Ishikawa (cell line): ENCODE data around the gene SCN9A.

Source experiments
- CEBPB ChIP-seq: IDR thresholded peaks from 2 replicates; pipeline ENCODE4 v1.6.1; 2012
- CREB1 ChIP-seq: IDR thresholded peaks from 2 replicates; pipeline ENCODE4 v1.6.1; 2012; ENCODE audit warnings: low read depth
- EGR1 ChIP-seq: IDR thresholded peaks from 2 replicates; pipeline ENCODE4 v1.6.1; 2012
- EP300 ChIP-seq: IDR thresholded peaks from 2 replicates; pipeline ENCODE4 v1.6.1; 2012; ENCODE audit warnings: borderline replicate concordance
- FOXM1 ChIP-seq: IDR thresholded peaks from 2 replicates; pipeline ENCODE4 v1.6.1; 2012; ENCODE audit warnings: low read depth, borderline replicate concordance
- MAX ChIP-seq: IDR thresholded peaks from 2 replicates; pipeline ENCODE4 v1.6.1; 2012
- NFIC ChIP-seq: IDR thresholded peaks from 2 replicates; pipeline ENCODE4 v1.6.1; 2012
- RAD21 ChIP-seq: IDR thresholded peaks from 2 replicates; pipeline ENCODE4 v1.6.1; 2012; ENCODE audit warnings: low read depth
- TAF1 ChIP-seq: IDR thresholded peaks from 2 replicates; pipeline ENCODE4 v1.6.1; 2012; ENCODE audit warnings: low read depth, mild to moderate bottlenecking
- TCF12 ChIP-seq: IDR thresholded peaks from 2 replicates; pipeline ENCODE4 v1.6.1; 2012; ENCODE audit warnings: low read depth
- TEAD4 ChIP-seq: IDR thresholded peaks from 2 replicates; pipeline ENCODE4 v1.6.1; 2012
- USF1 ChIP-seq: IDR thresholded peaks from 2 replicates; pipeline ENCODE4 v1.6.1; 2012
- YY1 ChIP-seq: IDR thresholded peaks from 2 replicates; pipeline ENCODE4 v1.6.1; 2012; ENCODE audit warnings: low read depth
- ZBTB7A ChIP-seq: IDR thresholded peaks from 2 replicates; pipeline ENCODE4 v1.6.1; 2012; ENCODE audit warnings: low read depth
- TF ChIP-seq, protein P1 (sequence below): IDR thresholded peaks from 2 replicates; pipeline ENCODE4 v1.6.1; 2012; ENCODE audit warnings: low read depth, mild to moderate bottlenecking

SCN9A gene

GRCh38 chr2:166163775-166164174, 212.0 kb downstream of the SCN9A start:
- no peak for TF ChIP-seq YY1
- TF ChIP-seq, protein P1, sequence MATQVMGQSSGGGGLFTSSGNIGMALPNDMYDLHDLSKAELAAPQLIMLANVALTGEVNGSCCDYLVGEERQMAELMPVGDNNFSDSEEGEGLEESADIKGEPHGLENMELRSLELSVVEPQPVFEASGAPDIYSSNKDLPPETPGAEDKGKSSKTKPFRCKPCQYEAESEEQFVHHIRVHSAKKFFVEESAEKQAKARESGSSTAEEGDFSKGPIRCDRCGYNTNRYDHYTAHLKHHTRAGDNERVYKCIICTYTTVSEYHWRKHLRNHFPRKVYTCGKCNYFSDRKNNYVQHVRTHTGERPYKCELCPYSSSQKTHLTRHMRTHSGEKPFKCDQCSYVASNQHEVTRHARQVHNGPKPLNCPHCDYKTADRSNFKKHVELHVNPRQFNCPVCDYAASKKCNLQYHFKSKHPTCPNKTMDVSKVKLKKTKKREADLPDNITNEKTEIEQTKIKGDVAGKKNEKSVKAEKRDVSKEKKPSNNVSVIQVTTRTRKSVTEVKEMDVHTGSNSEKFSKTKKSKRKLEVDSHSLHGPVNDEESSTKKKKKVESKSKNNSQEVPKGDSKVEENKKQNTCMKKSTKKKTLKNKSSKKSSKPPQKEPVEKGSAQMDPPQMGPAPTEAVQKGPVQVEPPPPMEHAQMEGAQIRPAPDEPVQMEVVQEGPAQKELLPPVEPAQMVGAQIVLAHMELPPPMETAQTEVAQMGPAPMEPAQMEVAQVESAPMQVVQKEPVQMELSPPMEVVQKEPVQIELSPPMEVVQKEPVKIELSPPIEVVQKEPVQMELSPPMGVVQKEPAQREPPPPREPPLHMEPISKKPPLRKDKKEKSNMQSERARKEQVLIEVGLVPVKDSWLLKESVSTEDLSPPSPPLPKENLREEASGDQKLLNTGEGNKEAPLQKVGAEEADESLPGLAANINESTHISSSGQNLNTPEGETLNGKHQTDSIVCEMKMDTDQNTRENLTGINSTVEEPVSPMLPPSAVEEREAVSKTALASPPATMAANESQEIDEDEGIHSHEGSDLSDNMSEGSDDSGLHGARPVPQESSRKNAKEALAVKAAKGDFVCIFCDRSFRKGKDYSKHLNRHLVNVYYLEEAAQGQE = no peak
- TF ChIP-seq EP300 = no peak
- no peak for TF ChIP-seq TEAD4
- TF ChIP-seq CREB1 = no peak

DNA sequence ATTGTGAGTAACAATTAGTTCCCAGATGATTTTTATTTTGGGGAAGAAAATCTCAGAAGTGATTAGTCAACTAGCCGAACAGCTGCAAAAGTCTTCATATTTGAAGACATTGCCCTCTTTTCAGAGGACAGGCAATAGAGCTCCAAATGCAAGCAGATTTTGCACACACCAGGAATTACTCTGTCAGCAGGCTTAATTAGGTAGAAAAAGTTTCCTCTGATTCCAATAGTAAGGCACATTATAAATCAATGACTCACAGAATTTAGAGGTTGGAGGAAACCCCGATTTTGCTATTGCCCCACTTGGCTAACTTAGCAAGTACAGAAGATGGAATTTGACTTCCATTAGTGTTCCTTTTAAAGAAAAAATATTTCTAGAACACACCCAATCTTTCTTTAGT, 217.2 kb downstream of the SCN9A start:
- TF ChIP-seq EP300 = no peak
- TF ChIP-seq TAF1 = no peak
- TF ChIP-seq MAX = no peak
- no peak for TF ChIP-seq NFIC
- no peak for TF ChIP-seq USF1
- no peak for TF ChIP-seq FOXM1
- TF ChIP-seq EGR1 = no peak
- no peak for TF ChIP-seq RAD21
- TF ChIP-seq ZBTB7A = no peak
- no peak for TF ChIP-seq TEAD4
- no peak for TF ChIP-seq CREB1
- no peak for TF ChIP-seq CEBPB
- TF ChIP-seq, protein P1 = no peak
- TF ChIP-seq YY1 = no peak
- no peak for TF ChIP-seq TCF12

DNA sequence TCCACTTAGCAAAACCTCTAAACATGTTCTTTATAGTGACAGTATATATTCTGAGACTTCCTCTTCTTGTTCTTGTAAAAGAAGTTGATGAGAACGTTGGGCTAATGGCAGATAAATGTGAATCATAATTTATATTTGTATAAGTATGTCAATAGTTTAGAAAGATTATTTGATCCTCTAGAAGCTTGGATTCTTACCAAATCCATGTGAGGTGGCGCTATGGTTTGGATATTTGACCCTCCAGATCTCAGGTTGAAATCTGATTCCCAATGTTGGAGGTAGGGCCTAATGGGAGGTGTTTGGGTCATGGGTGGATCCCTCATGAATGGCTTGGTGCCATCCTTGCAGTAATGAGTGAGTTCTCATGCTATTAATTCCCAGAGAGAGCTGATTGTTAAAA, 218.2 kb downstream of the SCN9A start:
- TF ChIP-seq NFIC = no peak

DNA sequence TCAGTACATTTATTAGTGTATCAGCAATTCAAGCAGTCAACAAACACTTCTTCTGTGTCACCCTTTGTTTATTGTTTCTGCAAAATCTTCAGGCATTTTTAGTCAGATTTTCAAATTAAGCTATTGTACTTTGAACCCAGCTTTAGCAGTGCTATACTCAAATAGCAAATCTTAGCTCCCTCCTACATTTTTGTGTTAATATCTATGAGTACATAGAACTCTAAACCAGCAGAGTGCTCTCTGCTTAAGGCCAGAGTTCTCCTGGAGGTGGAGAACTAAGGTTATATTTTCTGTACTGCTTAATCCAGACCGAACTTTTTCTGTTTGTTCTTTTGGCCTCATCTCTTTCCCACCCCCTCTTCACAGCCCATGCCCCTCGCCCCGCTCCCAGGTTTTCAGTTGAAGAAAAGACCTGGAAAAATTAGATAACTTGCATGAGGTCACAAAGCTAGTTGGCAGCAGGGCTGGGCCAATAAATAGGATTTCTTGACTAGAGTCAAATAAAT, 218.7 kb downstream of the SCN9A start:
- TF ChIP-seq RAD21 (no peak), CEBPB (no peak), USF1 (no peak)

GRCh38 chr2:166155589-166155988, 220.2 kb downstream of the SCN9A start:
- no peak for TF ChIP-seq NFIC
- TF ChIP-seq EGR1 = no peak
- no peak for TF ChIP-seq MAX
- TF ChIP-seq TCF12 = no peak
- no peak for TF ChIP-seq ZBTB7A
- TF ChIP-seq TAF1 = no peak

- TF ChIP-seq CEBPB (no peak), TAF1 (no peak)
Measured at GRCh38 chr2:166154685-166155338, 220.9 kb downstream of the SCN9A start.

DNA sequence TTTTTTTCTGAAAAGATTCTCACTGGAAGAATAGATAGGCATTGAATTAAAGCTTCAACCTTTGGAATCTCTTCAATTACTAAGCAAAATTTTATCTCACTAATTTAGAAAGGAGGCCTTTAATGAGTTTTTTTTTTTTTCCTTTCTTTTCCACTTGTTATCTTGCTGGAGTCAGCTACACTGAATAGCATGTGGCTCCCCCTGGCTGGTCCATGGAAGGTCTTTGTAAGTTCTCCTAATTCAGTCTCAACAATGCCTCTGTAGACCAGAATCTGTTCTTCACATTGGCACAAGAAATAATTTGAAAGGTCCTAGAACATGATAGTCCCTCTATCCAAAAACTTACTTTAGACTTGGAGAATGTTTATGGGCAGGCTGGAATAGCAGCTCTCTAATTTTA, 223.7 kb downstream of the SCN9A start:
- TF ChIP-seq CREB1 = no peak
- no peak for TF ChIP-seq TAF1
- TF ChIP-seq TCF12 = no peak
- TF ChIP-seq EGR1 = no peak
- TF ChIP-seq, protein P1 = no peak
- TF ChIP-seq YY1 = no peak
- TF ChIP-seq EP300 = no peak
- no peak for TF ChIP-seq NFIC
- TF ChIP-seq ZBTB7A = no peak
- TF ChIP-seq CEBPB = no peak
- TF ChIP-seq FOXM1 = no peak
- no peak for TF ChIP-seq MAX
- TF ChIP-seq USF1 = no peak
- TF ChIP-seq RAD21 = no peak
